Measurements from ENCODE around the gene MAP2K1. TPM values are rescaled to one million over a fixed set of nuclear protein-coding genes. Genes with fewer than 3 reads are reported as not detected.
"Not testable (repeated sequence)": the region's sequence is repeated elsewhere in the genome, so short reads cannot be mapped to it uniquely, and the experiment has no call there.

Gene MAP2K1
- 100 to 1,000 TPM; 107 to 143 TPM for total RNA-seq

- Mint-ChIP-seq H3K36me3 (ENCODE audit: low read depth) (peaks cover 55% of the 10 kb centered on the region), H3K27me3 (no peaks in the 10 kb centered on the region), H3K9me3 (no peaks in the 10 kb centered on the region), H3K4me1 (peaks cover 33% of the 10 kb centered on the region), H3K27ac (peak within 1 kb of the TSS; percentile 94), H3K4me3 (peak within 1 kb of the TSS; percentile 93)
- peak; percentile 82 for ATAC-seq (replicated peaks)
Observed at GRCh38 chr15:66386204-66387123, at the start of gene MAP2K1. Gene MAP2K1, plus strand, starts transcription at chr15:66386912. Its CDS starts 436 bp downstream, at chr15:66387348.

GRCh38 chr15:66348530-66348929 is 38.2 kb upstream of the MAP2K1 start:
- H3K4me3 Mint-ChIP-seq; H3K27ac Mint-ChIP-seq; H3K27me3 Mint-ChIP-seq; H3K9me3 Mint-ChIP-seq; ATAC-seq (replicated peaks); H3K4me1 Mint-ChIP-seq: not testable (repeated sequence)
- H3K36me3 Mint-ChIP-seq (ENCODE audit: low read depth), result peaks cover 81% of the 10 kb centered on the region

- H3K4me1 Mint-ChIP-seq, result peaks cover 9% of the 10 kb centered on the region
- ATAC-seq (replicated peaks), result no peak
- peaks cover 41% of the 10 kb centered on the region for H3K36me3 Mint-ChIP-seq (ENCODE audit: low read depth)
- H3K9me3 Mint-ChIP-seq, result no peaks in the 10 kb centered on the region
- peak overlapping the region; percentile 95 for H3K27ac Mint-ChIP-seq
- no peaks in the 10 kb centered on the region for H3K27me3 Mint-ChIP-seq
- H3K4me3 Mint-ChIP-seq, result peak overlapping the region; percentile 92
Observed at GRCh38 chr15:66356077-66356358, 30.7 kb upstream of the MAP2K1 start.

- Mint-ChIP-seq H3K9me3 (no peaks in the 10 kb centered on the region), H3K36me3 (ENCODE audit: low read depth) (peaks cover 35% of the 10 kb centered on the region), H3K27me3 (no peaks in the 10 kb centered on the region), H3K4me3 (peak within 1 kb of the TSS; percentile 92), H3K27ac (peak within 1 kb of the TSS; percentile 95), H3K4me1 (peaks cover 9% of the 10 kb centered on the region)
- ATAC-seq (replicated peaks), result peak; percentile 97
Observed at GRCh38 chr15:66356359-66357236, 30.1 kb upstream of the MAP2K1 start, which contains the start of gene TIPIN. Gene TIPIN, minus strand, starts transcription at chr15:66356685. Its CDS starts 3,738 bp downstream, at chr15:66352947.

- Mint-ChIP-seq H3K27me3 (no peaks in the 10 kb centered on the region), H3K9me3 (no peaks in the 10 kb centered on the region), H3K4me3 (no peak overlapping the region), H3K36me3 (ENCODE audit: low read depth) (peaks cover 10% of the 10 kb centered on the region), H3K4me1 (peaks cover under 1% of the 10 kb centered on the region), H3K27ac (no peak overlapping the region)
- ATAC-seq (replicated peaks), result no peak
Observed at GRCh38 chr15:66359740-66360139, 27.0 kb upstream of the MAP2K1 start.

GRCh38 chr15:66361745-66362460 is 24.8 kb upstream of the MAP2K1 start:
- H3K27ac Mint-ChIP-seq, result peak overlapping the region; percentile 25
- ATAC-seq (replicated peaks); H3K4me3 Mint-ChIP-seq; H3K9me3 Mint-ChIP-seq; H3K4me1 Mint-ChIP-seq; H3K27me3 Mint-ChIP-seq; H3K36me3 Mint-ChIP-seq (ENCODE audit: low read depth): not testable (repeated sequence)

GRCh38 chr15:66362776-66363175 is 23.9 kb upstream of the MAP2K1 start:
- Mint-ChIP-seq H3K27ac (peak overlapping the region; percentile 25), H3K4me3 (no peak overlapping the region), H3K27me3 (no peaks in the 10 kb centered on the region), H3K4me1 (no peaks in the 10 kb centered on the region), H3K36me3 (ENCODE audit: low read depth) (no peaks in the 10 kb centered on the region), H3K9me3 (no peaks in the 10 kb centered on the region)
- no peak for ATAC-seq (replicated peaks)

GRCh38 chr15:66364944-66365528 is 21.7 kb upstream of the MAP2K1 start:
- Mint-ChIP-seq H3K9me3 (no peaks in the 10 kb centered on the region), H3K27me3 (no peaks in the 10 kb centered on the region), H3K36me3 (ENCODE audit: low read depth) (no peaks in the 10 kb centered on the region), H3K4me3 (no peak overlapping the region), H3K4me1 (peaks cover 7% of the 10 kb centered on the region), H3K27ac (no peak overlapping the region)
- ATAC-seq (replicated peaks), result no peak

GRCh38 chr15:66369773-66370651 is 16.7 kb upstream of the MAP2K1 start:
- H3K27ac Mint-ChIP-seq, result peak overlapping the region; percentile 89
- H3K4me1 Mint-ChIP-seq, result peaks cover 11% of the 10 kb centered on the region
- peak overlapping the region; percentile 75 for H3K4me3 Mint-ChIP-seq
- ATAC-seq (replicated peaks), result peak; percentile 90
- no peaks in the 10 kb centered on the region for H3K36me3 Mint-ChIP-seq (ENCODE audit: low read depth)
- no peaks in the 10 kb centered on the region for H3K27me3 Mint-ChIP-seq
- H3K9me3 Mint-ChIP-seq, result no peaks in the 10 kb centered on the region

GRCh38 chr15:66374179-66374578 is 12.5 kb upstream of the MAP2K1 start:
- no peaks in the 10 kb centered on the region for H3K9me3 Mint-ChIP-seq
- no peak overlapping the region for H3K27ac Mint-ChIP-seq
- H3K4me1 Mint-ChIP-seq, result peaks cover 11% of the 10 kb centered on the region
- ATAC-seq (replicated peaks), result no peak
- H3K27me3 Mint-ChIP-seq, result no peaks in the 10 kb centered on the region
- no peaks in the 10 kb centered on the region for H3K36me3 Mint-ChIP-seq (ENCODE audit: low read depth)
- no peak overlapping the region for H3K4me3 Mint-ChIP-seq

GRCh38 chr15:66378814-66379430 is 7.8 kb upstream of the MAP2K1 start:
- Mint-ChIP-seq H3K27ac (no peak overlapping the region), H3K27me3 (no peaks in the 10 kb centered on the region)
- ATAC-seq (replicated peaks), result no peak

GRCh38 chr15:66381376-66381775 is 5.3 kb upstream of the MAP2K1 start:
- ATAC-seq (replicated peaks); H3K4me1 Mint-ChIP-seq; H3K27me3 Mint-ChIP-seq; H3K4me3 Mint-ChIP-seq; H3K9me3 Mint-ChIP-seq; H3K36me3 Mint-ChIP-seq (ENCODE audit: low read depth); H3K27ac Mint-ChIP-seq: not testable (repeated sequence)

More at GRCh38 chr15:66378814-66379430, 7.8 kb upstream of the MAP2K1 start:
- Mint-ChIP-seq H3K4me1 (no peaks in the 10 kb centered on the region), H3K4me3 (no peak overlapping the region), H3K36me3 (ENCODE audit: low read depth) (no peaks in the 10 kb centered on the region), H3K9me3 (no peaks in the 10 kb centered on the region)

All from activated T-helper 17 cell treated with anti-CD3 and anti-CD28 coated beads, Interleukin-2, amount 50 U/mL, for 72 hours (primary cell).